ENCODE results near the gene KBTBD2.
"Not testable (repeated sequence)": the region's sequence is repeated elsewhere in the genome, so short reads cannot be mapped to it uniquely, and the experiment has no call there.

DNA sequence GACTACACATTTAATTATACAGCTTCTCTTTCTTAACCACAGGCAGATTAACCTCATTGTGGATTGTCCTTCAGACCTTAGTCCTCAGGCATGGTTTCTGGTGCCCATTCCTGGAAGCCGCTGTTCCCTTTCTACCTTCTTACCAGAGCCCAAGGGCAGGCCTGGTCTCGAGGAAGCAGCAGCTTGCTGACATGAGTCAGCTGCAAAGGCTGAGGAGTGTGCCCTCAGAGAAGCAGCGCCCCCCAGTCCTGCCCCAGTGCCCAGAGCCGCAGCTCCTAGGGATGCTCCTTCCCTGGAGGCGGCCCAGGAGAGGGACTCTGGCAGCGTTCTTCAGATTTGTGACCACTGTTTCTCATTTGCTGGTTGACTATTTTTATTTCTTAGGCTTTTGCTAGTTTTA, 46.8 kb downstream of the KBTBD2 start:
- TF ChIP-seq, protein P1, sequence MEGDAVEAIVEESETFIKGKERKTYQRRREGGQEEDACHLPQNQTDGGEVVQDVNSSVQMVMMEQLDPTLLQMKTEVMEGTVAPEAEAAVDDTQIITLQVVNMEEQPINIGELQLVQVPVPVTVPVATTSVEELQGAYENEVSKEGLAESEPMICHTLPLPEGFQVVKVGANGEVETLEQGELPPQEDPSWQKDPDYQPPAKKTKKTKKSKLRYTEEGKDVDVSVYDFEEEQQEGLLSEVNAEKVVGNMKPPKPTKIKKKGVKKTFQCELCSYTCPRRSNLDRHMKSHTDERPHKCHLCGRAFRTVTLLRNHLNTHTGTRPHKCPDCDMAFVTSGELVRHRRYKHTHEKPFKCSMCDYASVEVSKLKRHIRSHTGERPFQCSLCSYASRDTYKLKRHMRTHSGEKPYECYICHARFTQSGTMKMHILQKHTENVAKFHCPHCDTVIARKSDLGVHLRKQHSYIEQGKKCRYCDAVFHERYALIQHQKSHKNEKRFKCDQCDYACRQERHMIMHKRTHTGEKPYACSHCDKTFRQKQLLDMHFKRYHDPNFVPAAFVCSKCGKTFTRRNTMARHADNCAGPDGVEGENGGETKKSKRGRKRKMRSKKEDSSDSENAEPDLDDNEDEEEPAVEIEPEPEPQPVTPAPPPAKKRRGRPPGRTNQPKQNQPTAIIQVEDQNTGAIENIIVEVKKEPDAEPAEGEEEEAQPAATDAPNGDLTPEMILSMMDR (IDR thresholded peaks at IDR 0.05; ENCODE audit: low read depth, low read length): not testable (repeated sequence)
- not testable (repeated sequence) for TF ChIP-seq EZH2phosphoT487 (IDR thresholded peaks at IDR 0.05; ENCODE audit: low read depth)

Data from OCI-LY3 (cell line).